D721Med (cell line): ENCODE results near the gene CD300C.

Experiments used
- DNase-seq: peaks from one replicate; pipeline ENCODE4 v3.0.0; 2011; ENCODE audit warnings: low spot score; ENCODE audit not compliant: insufficient read length
- FAIRE-seq: peaks from 2 replicates; lab custom pipeline; 2011; peaks lifted over from hg19 to GRCh38; lab: Jason Lieb, UNC
- CTCF ChIP-seq: IDR thresholded peaks from 2 replicates; pipeline ENCODE4 v1.5.1; 2012; ENCODE audit warnings: mild to moderate bottlenecking, control low read depth; ENCODE audit not compliant: insufficient read depth; ENCODE audit errors: missing control alignments

Gene CD300C

GRCh38 chr17:74532115-74532514 is 13.8 kb downstream of the CD300C start:
- TF ChIP-seq CTCF = no peak
- DNase-seq (no peak), FAIRE-seq (no peak)

- no peak for DNase-seq
- FAIRE-seq = no peak
- TF ChIP-seq CTCF = no peak
Observed at GRCh38 chr17:74531231-74531761, 14.6 kb downstream of the CD300C start, which contains the start of gene CD300LB. TSS of gene CD300LB (minus strand) at chr17:74531475. CDS start at chr17:74531350, 125 bp downstream.

- DNase-seq (no peak), FAIRE-seq (no peak)
- no peak for TF ChIP-seq CTCF
Observed at GRCh38 chr17:74530831-74531150, 15.1 kb downstream of the CD300C start.

- no peak for TF ChIP-seq CTCF
- no peak for DNase-seq
- FAIRE-seq = no peak
Observed at GRCh38 chr17:74529243-74529642, 16.7 kb downstream of the CD300C start.

- TF ChIP-seq CTCF = no peak
- FAIRE-seq = no peak
- DNase-seq = no peak
Observed at GRCh38 chr17:74528491-74529199, 17.3 kb downstream of the CD300C start.

- FAIRE-seq = no peak
- no peak for DNase-seq
- TF ChIP-seq CTCF = no peak
Observed at GRCh38 chr17:74527756-74528155, 18.2 kb downstream of the CD300C start.

GRCh38 chr17:74527081-74527480 is 18.8 kb downstream of the CD300C start:
- TF ChIP-seq CTCF = no peak
- FAIRE-seq (no peak), DNase-seq (no peak)
